Loucy (cell line): Measurements from ENCODE around the gene GDAP2.

Experiments used
- EZH2phosphoT487 ChIP-seq: fragments of 200-600 bp; IDR thresholded peaks from 2 replicates; pipeline ENCODE4 v1.6.1; 2018; ENCODE audit warnings: antibody characterized with exemption, mild to moderate bottlenecking, moderate library complexity, borderline replicate concordance
- TF ChIP-seq, protein P1 (sequence below): fragments of 200-600 bp; sonication (generic); conservative IDR thresholded peaks from 2 replicates; pipeline ENCODE4 v1.5.1; 2014; ENCODE audit warnings: mild to moderate bottlenecking, antibody characterized with exemption, low read length

- TF ChIP-seq, protein P1, sequence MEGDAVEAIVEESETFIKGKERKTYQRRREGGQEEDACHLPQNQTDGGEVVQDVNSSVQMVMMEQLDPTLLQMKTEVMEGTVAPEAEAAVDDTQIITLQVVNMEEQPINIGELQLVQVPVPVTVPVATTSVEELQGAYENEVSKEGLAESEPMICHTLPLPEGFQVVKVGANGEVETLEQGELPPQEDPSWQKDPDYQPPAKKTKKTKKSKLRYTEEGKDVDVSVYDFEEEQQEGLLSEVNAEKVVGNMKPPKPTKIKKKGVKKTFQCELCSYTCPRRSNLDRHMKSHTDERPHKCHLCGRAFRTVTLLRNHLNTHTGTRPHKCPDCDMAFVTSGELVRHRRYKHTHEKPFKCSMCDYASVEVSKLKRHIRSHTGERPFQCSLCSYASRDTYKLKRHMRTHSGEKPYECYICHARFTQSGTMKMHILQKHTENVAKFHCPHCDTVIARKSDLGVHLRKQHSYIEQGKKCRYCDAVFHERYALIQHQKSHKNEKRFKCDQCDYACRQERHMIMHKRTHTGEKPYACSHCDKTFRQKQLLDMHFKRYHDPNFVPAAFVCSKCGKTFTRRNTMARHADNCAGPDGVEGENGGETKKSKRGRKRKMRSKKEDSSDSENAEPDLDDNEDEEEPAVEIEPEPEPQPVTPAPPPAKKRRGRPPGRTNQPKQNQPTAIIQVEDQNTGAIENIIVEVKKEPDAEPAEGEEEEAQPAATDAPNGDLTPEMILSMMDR: no peak
- no peak for TF ChIP-seq EZH2phosphoT487
Measured at GRCh38 chr1:117929343-117930172, at the start of gene GDAP2, which contains the start of gene WDR3.
